ENCODE data around the gene ELFN2.

- TF ChIP-seq REST (IDR thresholded peaks at IDR 0.05; ENCODE audit: insufficient read depth in 1 of 2, low read depth in 2 of 2, low read length in 2 of 2) (no peak), POLR2AphosphoS5 (IDR thresholded peaks at IDR 0.05; ENCODE audit: low read depth, low read length) (no peak), TAF1 (IDR thresholded peaks at IDR 0.05; ENCODE audit: borderline replicate concordance, insufficient read depth, low read length) (no peak)
Observed at GRCh38 chr22:37345863-37346504, 81.3 kb downstream of the ELFN2 start.

Data from PFSK-1 (cell line).